COLO668 (cell line): ENCODE measurements around the gene TFEB.
A peak's percentile ranks its signal among the peaks of the same experiment; 100 is the strongest.

ENCODE experiments used
- DNase-seq: peaks from one replicate; lab custom pipeline; 2025; ENCODE audit not compliant: unreplicated experiment; lab: John Stamatoyannopoulos, UW

The TFEB gene

GRCh38 chr6:41724228-41724580, 11.2 kb downstream of the TFEB start:
- DNase-seq = no peak

- peak; percentile 21 for DNase-seq
Measured at GRCh38 chr6:41723530-41724227, 11.7 kb downstream of the TFEB start.

- no peak for DNase-seq
Measured at GRCh38 chr6:41722969-41723529, 12.4 kb downstream of the TFEB start.

GRCh38 chr6:41721414-41721813, 14.0 kb downstream of the TFEB start:
- DNase-seq = no peak

- no peak for DNase-seq
Measured at GRCh38 chr6:41720783-41721182, 14.6 kb downstream of the TFEB start.

DNA sequence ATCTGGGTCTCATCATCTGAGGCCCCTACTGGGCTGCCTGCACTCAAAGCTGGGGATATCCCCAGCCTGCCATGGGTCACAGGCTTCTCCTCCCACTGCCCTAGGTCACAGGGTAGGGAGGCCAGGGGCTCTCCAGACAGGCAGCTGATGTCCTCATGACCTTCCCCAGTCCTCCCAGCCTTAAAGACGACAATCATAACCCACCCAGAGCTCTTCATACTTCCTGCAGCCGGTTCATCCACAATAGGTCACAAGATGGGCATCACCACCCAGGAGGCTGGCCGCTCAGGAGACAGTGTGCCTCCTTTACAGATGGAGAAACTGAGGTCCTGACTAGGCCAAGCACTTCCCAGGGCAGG, 15.2 kb downstream of the TFEB start:
- DNase-seq = no peak

DNA sequence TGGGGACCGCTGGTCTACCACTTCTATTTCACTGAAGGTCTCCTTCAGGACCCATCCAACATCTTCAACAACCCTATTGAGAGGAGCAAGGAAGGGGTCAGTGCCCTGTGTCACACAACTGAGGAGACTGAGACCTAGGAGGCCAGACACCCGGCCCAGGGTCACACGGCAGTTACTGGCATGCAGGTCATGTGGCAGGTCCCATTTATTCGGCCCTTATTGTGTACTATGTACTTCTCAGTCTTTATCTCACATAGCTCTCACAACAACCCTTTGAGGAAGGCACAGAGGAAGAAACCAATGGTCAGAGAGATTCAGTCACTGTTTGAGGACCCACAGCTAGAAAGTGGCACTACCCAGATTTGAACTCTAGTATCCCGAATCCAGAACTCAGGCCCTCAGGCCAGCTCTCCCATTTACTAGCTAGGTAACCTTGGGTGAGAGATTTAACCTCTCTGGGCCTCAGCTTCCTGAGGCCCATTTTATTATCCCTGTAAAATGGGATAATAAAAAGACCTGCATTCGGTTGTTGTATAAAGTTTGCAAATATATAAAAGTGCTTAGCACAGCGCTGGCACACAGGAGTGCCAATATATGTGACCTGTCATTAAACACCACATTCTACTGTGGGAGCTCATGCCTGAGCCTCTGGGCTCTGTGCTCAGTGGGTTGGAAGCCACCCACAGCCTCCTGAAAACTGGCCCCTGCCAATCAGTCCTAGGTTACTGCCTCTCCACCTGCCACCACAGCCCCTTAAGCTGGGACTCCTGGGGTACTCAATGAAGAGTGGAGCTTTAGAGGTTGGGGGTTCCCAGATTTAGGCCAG, 15.8 kb downstream of the TFEB start:
- no peak for DNase-seq

- no peak for DNase-seq
Measured at GRCh38 chr6:41718828-41719227, 16.6 kb downstream of the TFEB start.

DNA sequence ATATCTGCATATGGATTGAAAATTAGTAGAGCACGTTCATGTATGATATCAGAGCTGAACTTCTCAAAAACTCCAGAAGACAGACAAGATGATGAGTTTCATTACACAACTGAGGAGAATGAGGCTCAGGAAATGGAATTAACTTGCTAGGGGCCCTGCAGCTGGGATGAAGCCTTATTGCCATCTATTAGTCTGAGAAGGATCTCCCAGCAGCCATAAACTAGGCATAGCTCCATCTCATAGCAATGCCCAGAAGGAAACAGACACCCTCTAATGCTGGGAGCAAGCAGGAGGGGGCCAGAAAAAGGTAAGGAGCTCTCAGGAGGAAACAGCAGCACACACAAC, 18.0 kb downstream of the TFEB start:
- DNase-seq = no peak

- DNase-seq = peak; percentile 2
Measured at GRCh38 chr6:41716516-41717391, 18.7 kb downstream of the TFEB start.

GRCh38 chr6:41715795-41716515, 19.5 kb downstream of the TFEB start:
- DNase-seq = no peak

DNA sequence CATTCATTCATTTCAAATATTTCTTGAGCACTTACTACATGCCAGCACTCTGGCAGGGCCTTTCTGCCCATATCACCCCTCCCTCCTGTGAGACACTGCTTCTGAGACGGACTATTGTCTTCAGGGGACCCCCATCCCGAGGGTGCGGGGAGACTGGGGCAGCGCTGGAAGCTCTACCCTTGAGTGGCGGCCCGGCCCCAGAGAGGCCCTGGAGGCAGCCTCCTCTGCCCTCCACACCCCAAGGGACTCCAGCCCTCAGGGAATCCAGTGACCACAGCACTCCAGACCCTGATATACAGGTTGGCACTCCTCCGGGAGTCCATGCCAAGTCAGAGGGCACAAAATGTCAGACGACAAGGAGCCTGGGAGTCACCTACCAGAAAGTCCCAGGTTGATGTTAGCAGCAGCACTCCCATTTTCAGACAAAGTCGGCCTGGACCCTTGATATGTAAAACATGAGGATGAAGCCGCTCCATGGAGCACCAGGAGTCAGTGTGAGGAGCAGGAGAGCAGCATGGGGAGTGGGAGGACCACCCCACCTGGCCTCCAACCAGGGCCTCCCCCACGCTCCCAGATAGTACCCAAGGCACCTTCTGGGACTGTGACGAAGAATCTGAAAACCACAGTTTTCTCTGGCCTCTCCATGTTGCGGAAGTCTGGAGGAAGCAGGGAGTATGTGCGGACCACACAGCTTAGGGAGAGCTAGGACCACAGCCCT, 20.7 kb downstream of the TFEB start:
- DNase-seq = no peak

- peak; percentile 50 for DNase-seq
Measured at GRCh38 chr6:41713650-41714291, 21.6 kb downstream of the TFEB start.

DNA sequence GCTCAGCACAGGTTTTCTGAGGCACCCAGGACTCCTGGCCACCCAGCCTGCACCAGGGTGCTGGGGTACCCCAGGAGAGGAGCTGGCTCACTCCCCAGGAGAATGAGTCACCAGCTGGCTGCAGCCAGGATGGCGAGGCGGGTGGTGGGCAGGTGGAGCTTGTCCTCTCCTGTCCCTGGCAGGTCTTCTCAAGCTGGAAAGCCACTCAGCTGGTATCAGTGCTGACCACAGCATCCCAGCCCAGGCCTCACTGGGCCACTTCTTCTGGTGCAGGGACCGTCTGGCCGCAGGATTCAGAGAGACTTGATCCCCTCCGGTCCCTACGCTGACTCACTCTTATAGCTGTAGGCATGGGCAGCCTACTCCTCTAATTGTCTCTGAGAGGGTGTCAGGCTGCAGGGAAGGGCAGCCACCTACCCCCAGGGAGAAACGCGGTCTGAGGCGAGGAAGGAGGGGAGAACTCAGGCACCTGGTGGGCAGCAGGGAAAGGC, 22.2 kb downstream of the TFEB start:
- peak; percentile 64 for DNase-seq

- no peak for DNase-seq
Measured at GRCh38 chr6:41712651-41713103, 22.7 kb downstream of the TFEB start.

DNA sequence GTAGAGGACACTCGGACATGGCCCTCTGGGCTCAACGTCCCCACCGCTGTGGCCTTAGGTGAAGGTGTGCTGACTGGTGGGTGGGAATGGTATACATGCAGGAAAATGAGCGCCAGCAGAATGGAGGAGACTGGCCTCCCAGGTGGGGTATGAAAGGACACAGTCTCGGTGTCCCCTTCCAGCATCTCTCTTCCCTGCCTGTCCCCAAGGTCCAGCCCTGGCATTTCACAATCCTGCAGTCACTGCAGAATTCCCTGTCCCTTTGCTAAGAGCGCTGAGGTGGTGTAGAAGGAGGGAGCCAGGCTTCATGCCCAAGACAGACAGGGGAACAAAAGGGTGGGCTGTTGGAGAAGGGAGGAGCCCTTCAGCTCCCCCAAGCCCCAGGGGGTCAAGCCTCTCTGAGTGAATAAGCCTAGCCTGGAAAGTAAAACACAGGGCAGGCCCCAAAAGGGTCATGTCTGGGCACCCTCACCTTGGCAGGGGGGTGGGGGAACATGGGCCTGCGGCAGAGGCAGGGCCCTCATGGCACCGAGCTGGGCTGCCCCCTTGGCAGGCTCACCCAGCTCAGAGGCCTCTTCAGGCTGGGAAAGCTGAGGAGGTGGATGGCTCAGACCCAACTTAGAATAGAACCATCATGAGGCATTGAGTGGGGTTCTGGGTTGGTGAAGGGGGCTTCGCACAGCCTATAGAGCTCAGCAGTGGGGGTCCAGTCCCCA, 23.9 kb downstream of the TFEB start:
- no peak for DNase-seq

DNA sequence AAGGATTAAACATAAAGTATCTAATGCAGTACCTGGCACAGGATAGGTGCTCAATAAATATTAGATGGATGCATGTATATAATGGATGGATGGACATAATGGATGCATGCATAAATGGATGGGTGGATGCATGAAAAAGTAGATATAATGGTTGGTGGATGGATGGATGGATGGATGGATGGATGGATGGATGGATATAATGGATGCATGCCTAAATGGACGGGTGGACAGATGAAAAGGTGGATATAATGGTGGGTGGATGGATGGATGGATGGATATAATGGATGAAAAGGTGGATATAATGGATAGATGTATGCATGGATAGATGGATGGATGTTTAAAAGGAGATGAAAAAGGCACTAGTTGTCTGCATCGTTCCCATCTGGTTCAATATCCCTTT, 26.0 kb downstream of the TFEB start:
- no peak for DNase-seq

DNA sequence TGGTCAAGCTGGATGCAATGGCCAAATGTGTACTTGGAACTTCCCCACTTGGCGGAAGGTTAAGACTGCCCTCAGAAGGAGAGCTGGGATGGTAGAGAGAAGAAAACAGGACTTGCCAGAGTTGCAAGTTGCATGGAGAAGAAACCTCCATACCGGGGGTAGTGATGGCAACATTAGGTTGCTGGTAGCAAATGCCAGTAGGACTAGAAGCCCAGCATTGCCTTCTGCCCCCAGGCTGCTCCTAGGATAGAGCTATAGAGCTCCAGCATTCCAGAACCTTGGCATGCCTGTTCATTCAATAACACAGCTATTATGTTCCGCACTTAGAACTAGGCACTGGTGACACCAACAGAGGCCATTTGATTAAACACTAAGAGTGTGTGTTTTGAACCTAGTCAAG, 26.6 kb downstream of the TFEB start:
- no peak for DNase-seq
